HCT116 (cell line): ENCODE data around the gene CCDC102B. TPM values are rescaled to one million over a fixed set of nuclear protein-coding genes. Genes with fewer than 3 reads are reported as not detected.

Source experiments
- ATAC-seq: fragments of 200-7000 bp; cut with Tn5 transposase; 2 replicates; pipeline ENCODE4 v1.9.1; 2020; ENCODE audit warnings: mild to moderate bottlenecking, moderate library complexity
- BruUV-seq: library from RNA; stranded (reverse); fragments of 400-500 nt; replicated peaks from 2 replicates; lab custom pipeline; 2021; lab: Mats Ljungman, UMichigan
- CTCF ChIA-PET: fragments of 300-600 bp; sonication (Branson Sonifier 250); formaldehyde crosslinking; loops from one replicate; lab custom pipeline; 2021; ENCODE audit warnings: antibody characterized with exemption; lab: Charles Lee
- POLR2A ChIA-PET: fragments of 300-600, 350-600 bp; sonication (Branson Sonifier 250); formaldehyde crosslinking; loops from one replicate; lab custom pipeline; 2021; ENCODE audit warnings: antibody characterized with exemption; lab: Charles Lee
- RAD21 ChIA-PET, 2 experiments: fragments of 300-600 bp; sonication (Branson Sonifier 250); formaldehyde crosslinking; loops; one replicate each; lab custom pipeline; 2023; ENCODE audit warnings: low total read pairs in 2 of 2; ENCODE audit not compliant: uncharacterized antibody in 2 of 2, unreplicated experiment in 2 of 2, low non-redundant PET in 1 of 2; lab: Charles Lee
- DNase-seq: peaks from one replicate; pipeline ENCODE4 v3.0.0-alpha.2; 2010; ENCODE audit warnings: low read depth, low spot score
- H2AFZ ChIP-seq: fragments of 200-600 bp; shearing (Covaris generic), sonication (generic); 2 replicates; pipeline ENCODE4 v1.6.1; 2017; ENCODE audit warnings: low read depth, mixed run types, mixed read lengths, antibody characterized with exemption, low read length; ENCODE audit not compliant: poor library complexity, severe bottlenecking
- H3K27ac ChIP-seq: 2 replicates; pipeline ENCODE4 v1.5.1; 2012; ENCODE audit warnings: low read depth, low read length
- H3K27me3 ChIP-seq: fragments of 200-600 bp; sonication (generic); 2 replicates; pipeline ENCODE4 v1.6.1; 2016; ENCODE audit warnings: mixed run types, low read length, mixed read lengths; ENCODE audit not compliant: insufficient read depth
- H3K36me3 ChIP-seq, 2 experiments: fragments of 200-500 bp in 1 of 2; fragments of 200-600 bp in 1 of 2; sonication (Bioruptor generic) in 1 of 2; sonication (generic) in 1 of 2; 2 replicates each; pipeline versions ENCODE4 v1.5.1 to v1.6.1; 2014 to 2016; ENCODE audit warnings: low read length in 2 of 2, inconsistent platforms in 1 of 2, mixed read lengths in 1 of 2, mixed run types in 1 of 2; ENCODE audit not compliant: insufficient read depth in 2 of 2, control insufficient read depth in 1 of 2
- H3K4me1 ChIP-seq, 2 experiments: fragments of 200-600 bp in 1 of 2; sonication (generic) in 1 of 2; 2 replicates each; pipeline versions ENCODE4 v1.5.1 to v1.6.1; 2012 to 2017; ENCODE audit warnings: low read length in 2 of 2, inconsistent platforms in 1 of 2, mild to moderate bottlenecking in 1 of 2, mixed read lengths in 1 of 2, mixed run types in 1 of 2, moderate library complexity in 1 of 2; ENCODE audit not compliant: insufficient read depth in 2 of 2, control insufficient read depth in 1 of 2
- H3K4me2 ChIP-seq: fragments of 200-600 bp; sonication (generic); 2 replicates; pipeline ENCODE4 v1.6.1; 2017; ENCODE audit warnings: mixed run types, low read length, mixed read lengths
- H3K4me3 ChIP-seq, 2 experiments: fragments of 200-600 bp in 1 of 2; sonication (generic) in 1 of 2; replicated peaks in 1 of 2; 2 replicates each; pipeline ENCODE4 v1.5.1; 2011 to 2016; ENCODE audit warnings: low read length in 2 of 2, control low read depth in 1 of 2, low read depth in 1 of 2, mild to moderate bottlenecking in 1 of 2, mixed read lengths in 1 of 2, mixed run types in 1 of 2
- H3K79me2 ChIP-seq: fragments of 200-600 bp; sonication (generic); 2 replicates; pipeline ENCODE4 v1.6.1; 2017; ENCODE audit warnings: mild to moderate bottlenecking, mixed run types, low read length, moderate library complexity, mixed read lengths; ENCODE audit not compliant: insufficient read depth
- H3K9ac ChIP-seq: fragments of 200-600 bp; sonication (generic); 2 replicates; pipeline ENCODE4 v1.6.1; 2016; ENCODE audit warnings: low read length, mixed read lengths
- H3K9me2 ChIP-seq: fragments of 200-600 bp; sonication (generic), shearing (Covaris generic); 2 replicates; pipeline ENCODE4 v1.6.1; 2017; ENCODE audit warnings: mixed run types, mild to moderate bottlenecking, moderate library complexity; ENCODE audit not compliant: insufficient read depth
- H3K9me3 ChIP-seq, 2 experiments: fragments of 200-500 bp in 1 of 2; fragments of 200-600 bp in 1 of 2; sonication (Bioruptor generic) in 1 of 2; sonication (generic) in 1 of 2; 2 replicates each; pipeline ENCODE4 v1.6.1; 2014 to 2017; ENCODE audit warnings: low read length in 2 of 2, mixed read lengths in 2 of 2, inconsistent platforms in 1 of 2, low read depth in 1 of 2, mild to moderate bottlenecking in 1 of 2, mixed run types in 1 of 2, moderate library complexity in 1 of 2; ENCODE audit not compliant: control insufficient read depth in 1 of 2, insufficient read depth in 1 of 2
- H4K20me1 ChIP-seq: fragments of 200-600 bp; sonication (generic), shearing (Covaris generic); 2 replicates; pipeline ENCODE4 v1.6.1; 2017; ENCODE audit warnings: mixed run types, mild to moderate bottlenecking, moderate library complexity; ENCODE audit not compliant: insufficient read depth
- ATF3 ChIP-seq: IDR thresholded peaks from 2 replicates; pipeline ENCODE4 v1.6.1; 2012
- CEBPB ChIP-seq: IDR thresholded peaks from 2 replicates; pipeline ENCODE4 v1.6.1; 2012; ENCODE audit warnings: low read depth
- EGR1 ChIP-seq: IDR thresholded peaks from 2 replicates; pipeline ENCODE4 v1.6.1; 2012; ENCODE audit warnings: low read depth
- ELF1 ChIP-seq: IDR thresholded peaks from 2 replicates; pipeline ENCODE4 v1.6.1; 2012; ENCODE audit warnings: low read depth, borderline replicate concordance
- FOSL1 ChIP-seq: IDR thresholded peaks from 2 replicates; pipeline ENCODE4 v1.6.1; 2012; ENCODE audit warnings: low read depth
- JUND ChIP-seq: IDR thresholded peaks from 2 replicates; pipeline ENCODE4 v1.6.1; 2012
- POLR2A ChIP-seq: IDR thresholded peaks from 2 replicates; pipeline ENCODE4 v1.7.0; 2011; ENCODE audit warnings: borderline replicate concordance; ENCODE audit not compliant: insufficient read depth, insufficient read length; ENCODE audit errors: extremely low read depth
- REST ChIP-seq: IDR thresholded peaks from 2 replicates; pipeline ENCODE4 v1.6.1; 2012; ENCODE audit warnings: low read depth
- SIN3A ChIP-seq: IDR thresholded peaks from 2 replicates; pipeline ENCODE4 v1.6.1; 2012; ENCODE audit warnings: low read depth
- SP1 ChIP-seq: IDR thresholded peaks from 2 replicates; pipeline ENCODE4 v1.6.1; 2012; ENCODE audit warnings: low read depth
- YY1 ChIP-seq: IDR thresholded peaks from 2 replicates; pipeline ENCODE4 v1.6.1; 2011; ENCODE audit warnings: low read length, low read depth, moderate library complexity, mild to moderate bottlenecking; ENCODE audit not compliant: insufficient replicate concordance; ENCODE audit errors: extremely low read depth
- ZFX ChIP-seq: fragments of 450-650 bp; IDR thresholded peaks from 2 replicates; pipeline ENCODE4 v1.6.1; 2017
- intact Hi-C: fragments of 100-400 bp; cut with micrococcal nuclease; formaldehyde crosslinking; loops from 2 replicates; pipeline ENCODE4 v1.10.0; 2022
- total RNA-seq: library from RNA; stranded (reverse); gene quantifications from one replicate; pipeline ENCODE4 v1.2.1, GENCODE V29; 2021; ENCODE audit not compliant: unreplicated experiment

Gene CCDC102B
- total RNA-seq, 1 experiment from 2014 or later = 1.9 TPM

GRCh38 chr18:68791801-68792200 is 6.1 kb upstream of the CCDC102B start:
- no peak overlapping the region for H2AFZ ChIP-seq
- H3K27ac ChIP-seq = no peak overlapping the region
- CTCF ChIA-PET = no interaction called here
- H3K36me3 ChIP-seq = no peaks in the 10 kb centered on the region
- no peak for ATAC-seq
- H3K79me2 ChIP-seq = no peaks in the 10 kb centered on the region
- no peak for TF ChIP-seq POLR2A
- H3K4me2 ChIP-seq = no peak overlapping the region
- DNase-seq = no peak
- no peaks in the 10 kb centered on the region for H4K20me1 ChIP-seq
- H3K4me3 ChIP-seq = no peak overlapping the region
- POLR2A ChIA-PET = interaction anchor here (0.9 kb wide), 1 partner anchor 12 kb away, joined by 3 read pairs; no protein-coding TSS in a partner anchor
- no peaks in the 10 kb centered on the region for H3K9me2 ChIP-seq
- intact Hi-C loops = no loop called here
- no peaks in the 10 kb centered on the region for H3K9me3 ChIP-seq
- H3K9ac ChIP-seq = no peak overlapping the region
- RAD21 ChIA-PET = no interaction called here
- no peaks in the 10 kb centered on the region for H3K27me3 ChIP-seq
- no TSS peak for BruUV-seq
- no peaks in the 10 kb centered on the region for H3K4me1 ChIP-seq

- no peaks in the 10 kb centered on the region for H3K9me3 ChIP-seq
- ATAC-seq = no peak
- TF ChIP-seq ELF1 (no peak), JUND (no peak), EGR1 (no peak), ATF3 (no peak), FOSL1 (no peak), YY1 (no peak), CEBPB (no peak), SIN3A (no peak), SP1 (no peak), ZFX (no peak), REST (no peak)
- H3K27ac ChIP-seq = no peak overlapping the region
- H2AFZ ChIP-seq = no peak overlapping the region
- intact Hi-C loops = no loop called here
- CTCF ChIA-PET = no interaction called here
- BruUV-seq = no TSS peak
- RAD21 ChIA-PET = no interaction called here
- POLR2A ChIA-PET = no interaction called here
- no peaks in the 10 kb centered on the region for H3K4me1 ChIP-seq
- no peaks in the 10 kb centered on the region for H3K36me3 ChIP-seq
- no peaks in the 10 kb centered on the region for H4K20me1 ChIP-seq
- no peaks in the 10 kb centered on the region for H3K79me2 ChIP-seq
- no peak overlapping the region for H3K4me2 ChIP-seq
- no peak overlapping the region for H3K4me3 ChIP-seq
- H3K9me2 ChIP-seq = no peaks in the 10 kb centered on the region
- no peaks in the 10 kb centered on the region for H3K27me3 ChIP-seq
- DNase-seq = no peak
- no peak overlapping the region for H3K9ac ChIP-seq
Measured at GRCh38 chr18:68793951-68794350, 3.9 kb upstream of the CCDC102B start.
